K562 (cell line): ENCODE data around the gene VPS13D. TPM values are rescaled to one million over a fixed set of nuclear protein-coding genes. Genes with fewer than 3 reads are reported as not detected.

ENCODE experiments used
- ATAC-seq: fragments of 200-7000 bp; cut with Tn5 transposase; 3 replicates; pipeline ENCODE4 v1.9.1; 2020; ENCODE audit warnings: moderate library complexity
- BruUV-seq: library from RNA; stranded (reverse); fragments of 400-500 nt; replicated peaks from 2 replicates; lab custom pipeline; 2021; lab: Mats Ljungman, UMichigan
- CTCF ChIA-PET: fragments of 300-600 bp; formaldehyde crosslinking; extraction: SDS; loops from one replicate; lab custom pipeline; 2021; ENCODE audit warnings: low intra/inter-chr PET ratio; lab: Yijun Ruan, JAX
- POLR2A ChIA-PET: fragments of 300-600, 350-650 bp; sonication (Branson Sonifier 250); formaldehyde crosslinking; extraction: SDS; loops from one replicate; lab custom pipeline; 2021; ENCODE audit warnings: antibody characterized with exemption, inconsistent platforms; lab: Yijun Ruan, JAX
- DNase-seq, 4 experiments: peaks; one replicate each; pipeline versions ENCODE4 v3.0.0 to v3.0.0-alpha.2; 2011 to 2018; ENCODE audit warnings: low spot score in 3 of 4, mixed read lengths in 3 of 4; ENCODE audit errors: extremely low read depth in 1 of 4
- FAIRE-seq: peaks from 2 replicates; lab custom pipeline; 2011; peaks lifted over from hg19 to GRCh38; lab: Jason Lieb, UNC
- H2AFZ ChIP-seq: 2 replicates; pipeline ENCODE4 v1.6.0; 2011; ENCODE audit warnings: low read depth, low read length, control low read depth, inconsistent platforms
- H3K27ac ChIP-seq: fragments of 200-600 bp; 3 replicates; pipeline ENCODE4 v1.8.0; 2011; ENCODE audit warnings: low read depth, mild to moderate bottlenecking, control low read depth, inconsistent platforms, low read length, moderate library complexity, mixed read lengths; ENCODE audit errors: extremely low read depth
- H3K27me3 ChIP-seq, 2 experiments: fragments of 300-600 bp in 1 of 2; 2 replicates in 1 of 2; 3 replicates in 1 of 2; pipeline versions ENCODE4 v1.6.0 to v1.8.0; 2011; ENCODE audit warnings: inconsistent platforms in 2 of 2, low read length in 2 of 2, mild to moderate bottlenecking in 1 of 2, mixed read lengths in 1 of 2, moderate library complexity in 1 of 2; ENCODE audit not compliant: control insufficient read depth in 2 of 2, insufficient read depth in 2 of 2
- H3K36me3 ChIP-seq: fragments of 300-600 bp; 3 replicates; pipeline ENCODE4 v1.8.0; 2011; ENCODE audit warnings: mild to moderate bottlenecking, low read length, inconsistent platforms; ENCODE audit not compliant: control insufficient read depth, insufficient read depth
- H3K4me1 ChIP-seq, 2 experiments: fragments of 200-600 bp in 1 of 2; replicated peaks in 1 of 2; 2 replicates in 1 of 2; 3 replicates in 1 of 2; pipeline versions ENCODE4 v1.5.1 to v1.8.0; 2011; ENCODE audit warnings: inconsistent platforms in 2 of 2, low read length in 2 of 2, mild to moderate bottlenecking in 1 of 2, mixed read lengths in 1 of 2, moderate library complexity in 1 of 2; ENCODE audit not compliant: control insufficient read depth in 2 of 2, insufficient read depth in 2 of 2
- H3K4me2 ChIP-seq: 2 replicates; pipeline ENCODE4 v1.6.1; 2011; ENCODE audit warnings: low read length, control low read depth, inconsistent platforms, mixed read lengths; ENCODE audit not compliant: insufficient read depth
- H3K4me3 ChIP-seq: fragments of 200-600 bp; sonication (generic), shearing (Covaris generic); 2 replicates; pipeline ENCODE4 v1.5.1; 2016; ENCODE audit warnings: control low read depth, inconsistent platforms
- H3K79me2 ChIP-seq: fragments of 200-600 bp; 3 replicates; pipeline ENCODE4 v1.8.0; 2011; ENCODE audit warnings: low read length, inconsistent platforms; ENCODE audit not compliant: control insufficient read depth, insufficient read depth
- H3K9ac ChIP-seq, 2 experiments: 2 replicates each; pipeline versions ENCODE4 v1.6.0 to v1.6.1; 2011; ENCODE audit warnings: low read depth in 2 of 2, low read length in 2 of 2, control low read depth in 1 of 2, inconsistent platforms in 1 of 2, mild to moderate bottlenecking in 1 of 2, mixed read lengths in 1 of 2; ENCODE audit not compliant: insufficient read depth in 1 of 2
- H3K9me1 ChIP-seq: one replicate; pipeline ENCODE4 v1.6.0; 2011; ENCODE audit warnings: inconsistent platforms, mild to moderate bottlenecking, low read length, moderate library complexity; ENCODE audit not compliant: control insufficient read depth, insufficient read depth
- H3K9me3 ChIP-seq: replicated peaks from 2 replicates; pipeline ENCODE4 v1.5.1; 2011; ENCODE audit warnings: low read depth, low read length, inconsistent platforms; ENCODE audit not compliant: control insufficient read depth, insufficient read depth
- H4K20me1 ChIP-seq: replicated peaks from 2 replicates; pipeline ENCODE4 v1.6.1; 2011; ENCODE audit warnings: low read length, inconsistent platforms, mixed read lengths; ENCODE audit not compliant: control insufficient read depth, insufficient read depth
- ARID2 ChIP-seq: fragments of 450-650 bp; IDR thresholded peaks from 2 replicates; pipeline ENCODE4 v1.6.1; 2017; ENCODE audit warnings: antibody characterized with exemption, mild to moderate bottlenecking
- CBX3 ChIP-seq, 2 experiments: IDR thresholded peaks; 1 replicate in 1 of 2; 2 replicates in 1 of 2; pipeline ENCODE4 v1.6.1; 2012; ENCODE audit warnings: inconsistent platforms in 2 of 2, low read length in 2 of 2, borderline replicate concordance in 1 of 2, control low read depth in 1 of 2
- DIDO1 ChIP-seq: fragments of 450-650 bp; IDR thresholded peaks from 2 replicates; pipeline ENCODE4 v1.6.1; 2016; ENCODE audit warnings: low read depth, missing biosample characterization, missing genetic modification characterization
- NFIX ChIP-seq: fragments of 250-450 bp; sonication (Bioruptor Pico); IDR thresholded peaks from 2 replicates; pipeline ENCODE4 v1.4.0; 2020; ENCODE audit warnings: low read depth, mild to moderate bottlenecking, moderate library complexity
- WGBS: fragments of 100-300 bp; shearing (Covaris generic); methylation state at CpG from one replicate; pipeline ENCODE4 v1.1.6; 2016; ENCODE audit warnings: low coverage, mixed read lengths; ENCODE audit not compliant: insufficient coverage; ENCODE audit errors: missing lambda C conversion rate; 5-methylcytosine and 5-hydroxymethylcytosine counted together
- in situ Hi-C: fragments of 300-500 bp; cut with MboI; formaldehyde crosslinking; loops from 4 replicates; pipeline ENCODE4 v1.15.0; 2018; ENCODE audit warnings: inconsistent platforms, mixed read lengths
- intact Hi-C: fragments of 100-400 bp; cut with micrococcal nuclease; formaldehyde crosslinking; loops from 2 replicates; pipeline ENCODE4 v1.14.2; 2022
- polyA plus RNA-seq, 8 experiments: library from polyadenylated mRNA; depleted of rRNA in 4 of 8; stranded (reverse) in 5 of 8; unstranded in 3 of 8; fragments of >200 nt; fragmentation: Nextera tagmentation in 2 of 8; fragmentation: Illumina TruSeq in 1 of 8; extraction: Ambion mirVana in 2 of 8; extraction: Trizol in 1 of 8; gene quantifications; 2 replicates each; pipeline versions ENCODE4 v1.2.1 to v1.2.3, GENCODE V29; 2011 to 2014; ENCODE audit warnings: inconsistent platforms in 1 of 8, missing spikeins in 1 of 8
- total RNA-seq, 7 experiments: library from RNA; depleted of rRNA in 6 of 7; stranded (reverse); fragments of >200 nt in 6 of 7; fragmentation: Illumina TruSeq in 2 of 7; extraction: Trizol in 2 of 7; gene quantifications; 2 replicates each; pipeline versions ENCODE4 v1.2.1 to v1.2.3, GENCODE V29; 2011 to 2021; ENCODE audit warnings: low replicate concordance in 1 of 7

Gene VPS13D
- total and polyA plus RNA-seq, 9 of the 15 experiments (the other 6 are each of a cell fraction or from before 2014, with no cell fraction given) = 6.1 to 51.5 (median 38.5) TPM

GRCh38 chr1:12547586-12548225, 317.9 kb downstream of the VPS13D start:
- Histone ChIP-seq H3K9me1 (no peaks in the 10 kb centered on the region), H3K4me2 (no peak overlapping the region), H2AFZ (no peak overlapping the region), H3K4me1 (peaks cover 21 to 43% of the 10 kb centered on the region in 2 experiments), H3K9me3 (no peaks in the 10 kb centered on the region), H3K4me3 (no peak overlapping the region), H3K27me3 (no peaks in the 10 kb centered on the region), H3K9ac (peak overlapping the region in 1 of 2 experiments; percentile 92; a peak in 2 of 4 replicates), H3K27ac (no peak overlapping the region), H4K20me1 (no peaks in the 10 kb centered on the region), H3K79me2 (no peaks in the 10 kb centered on the region), H3K36me3 (no peaks in the 10 kb centered on the region)
- ATAC-seq = no peak
- no peak for FAIRE-seq
- BruUV-seq = no TSS peak
- TF ChIP-seq ARID2 (no peak), NFIX (CRISPR knock-in tag) (no peak), DIDO1 (tag) (no peak), CBX3 (IDR thresholded peaks at IDR 0.05; ENCODE audit: borderline replicate concordance in 1 of 2, low read length in 2 of 2) (no peak)
- DNase-seq = no peak
- in situ Hi-C loops (no loop called here), intact Hi-C loops (no loop called here)
- ChIA-PET POLR2A (interaction anchor here (0.7 kb wide), 1 partner anchor 20 kb away, joined by 3 read pairs; no protein-coding TSS in a partner anchor), CTCF (no interaction called here)
- 87% methylated on average over 20 of the region's 20 CpGs for WGBS
